C4-2B (cell line): ENCODE data around the gene MAFG.

Experiments used
- H3K27ac ChIP-seq: fragments of 450-650 bp; 2 replicates; pipeline ENCODE4 v1.5.1; 2017
- ZFX ChIP-seq: fragments of 450-650 bp; IDR thresholded peaks from 2 replicates; pipeline ENCODE4 v1.6.1; 2017
- TF ChIP-seq, protein P1 (sequence below): fragments of 450-650 bp; conservative IDR thresholded peaks from 2 replicates; pipeline ENCODE4 v1.5.1; 2017; ENCODE audit warnings: mild to moderate bottlenecking

The MAFG gene

DNA sequence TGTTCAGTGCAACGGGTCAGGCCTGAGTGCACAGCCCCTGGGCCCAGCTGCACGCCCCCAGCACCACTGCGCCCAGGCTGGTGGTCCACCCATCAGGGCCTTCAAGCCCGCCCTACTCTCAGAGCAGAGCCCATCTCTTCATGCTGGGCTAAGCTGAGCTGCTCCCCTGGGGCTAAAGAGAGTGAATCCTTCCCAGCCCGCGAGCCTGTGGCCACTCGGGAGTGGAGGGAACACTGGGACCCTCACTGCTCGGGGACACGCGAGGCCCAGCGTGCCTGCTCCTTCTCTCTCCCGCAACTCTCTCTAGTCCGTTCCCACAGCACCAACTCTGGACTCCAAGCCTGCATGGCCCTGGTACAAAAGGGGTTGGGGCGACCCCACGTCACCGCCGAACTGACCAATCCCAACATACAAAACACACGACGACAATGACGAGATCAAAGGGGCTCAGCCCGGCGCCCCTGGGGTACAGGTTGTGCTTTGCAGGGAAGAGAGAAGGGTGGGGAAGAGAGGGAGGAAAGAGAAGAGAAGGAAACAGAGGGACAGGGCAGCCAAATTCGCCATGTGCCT is 5.5 kb downstream of the MAFG start:
- H3K27ac ChIP-seq = no peak overlapping the region
- TF ChIP-seq, protein P1, sequence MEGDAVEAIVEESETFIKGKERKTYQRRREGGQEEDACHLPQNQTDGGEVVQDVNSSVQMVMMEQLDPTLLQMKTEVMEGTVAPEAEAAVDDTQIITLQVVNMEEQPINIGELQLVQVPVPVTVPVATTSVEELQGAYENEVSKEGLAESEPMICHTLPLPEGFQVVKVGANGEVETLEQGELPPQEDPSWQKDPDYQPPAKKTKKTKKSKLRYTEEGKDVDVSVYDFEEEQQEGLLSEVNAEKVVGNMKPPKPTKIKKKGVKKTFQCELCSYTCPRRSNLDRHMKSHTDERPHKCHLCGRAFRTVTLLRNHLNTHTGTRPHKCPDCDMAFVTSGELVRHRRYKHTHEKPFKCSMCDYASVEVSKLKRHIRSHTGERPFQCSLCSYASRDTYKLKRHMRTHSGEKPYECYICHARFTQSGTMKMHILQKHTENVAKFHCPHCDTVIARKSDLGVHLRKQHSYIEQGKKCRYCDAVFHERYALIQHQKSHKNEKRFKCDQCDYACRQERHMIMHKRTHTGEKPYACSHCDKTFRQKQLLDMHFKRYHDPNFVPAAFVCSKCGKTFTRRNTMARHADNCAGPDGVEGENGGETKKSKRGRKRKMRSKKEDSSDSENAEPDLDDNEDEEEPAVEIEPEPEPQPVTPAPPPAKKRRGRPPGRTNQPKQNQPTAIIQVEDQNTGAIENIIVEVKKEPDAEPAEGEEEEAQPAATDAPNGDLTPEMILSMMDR = no peak
- TF ChIP-seq ZFX = no peak

DNA sequence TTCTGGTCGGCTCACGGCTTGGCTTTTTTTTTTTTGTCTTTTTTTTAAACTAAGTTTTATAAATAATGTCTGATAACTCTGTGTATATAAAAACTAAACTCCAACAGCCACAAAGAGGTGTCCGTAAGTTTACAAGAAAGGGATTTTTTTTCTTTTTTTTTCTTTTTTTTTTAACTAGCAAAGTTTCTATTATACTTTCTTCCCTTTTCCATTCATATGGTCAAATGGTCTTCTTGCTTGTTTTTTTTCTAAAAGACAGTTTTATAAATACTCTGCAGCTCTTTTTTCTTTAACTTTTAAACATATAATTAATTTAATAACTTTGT is 6.0 kb downstream of the MAFG start:
- no peak overlapping the region for H3K27ac ChIP-seq
- TF ChIP-seq ZFX = no peak
- TF ChIP-seq, protein P1 = no peak

GRCh38 chr17:81920612-81921536 is 6.7 kb downstream of the MAFG start:
- TF ChIP-seq ZFX = no peak
- TF ChIP-seq, protein P1 = no peak
- H3K27ac ChIP-seq = no peak overlapping the region

DNA sequence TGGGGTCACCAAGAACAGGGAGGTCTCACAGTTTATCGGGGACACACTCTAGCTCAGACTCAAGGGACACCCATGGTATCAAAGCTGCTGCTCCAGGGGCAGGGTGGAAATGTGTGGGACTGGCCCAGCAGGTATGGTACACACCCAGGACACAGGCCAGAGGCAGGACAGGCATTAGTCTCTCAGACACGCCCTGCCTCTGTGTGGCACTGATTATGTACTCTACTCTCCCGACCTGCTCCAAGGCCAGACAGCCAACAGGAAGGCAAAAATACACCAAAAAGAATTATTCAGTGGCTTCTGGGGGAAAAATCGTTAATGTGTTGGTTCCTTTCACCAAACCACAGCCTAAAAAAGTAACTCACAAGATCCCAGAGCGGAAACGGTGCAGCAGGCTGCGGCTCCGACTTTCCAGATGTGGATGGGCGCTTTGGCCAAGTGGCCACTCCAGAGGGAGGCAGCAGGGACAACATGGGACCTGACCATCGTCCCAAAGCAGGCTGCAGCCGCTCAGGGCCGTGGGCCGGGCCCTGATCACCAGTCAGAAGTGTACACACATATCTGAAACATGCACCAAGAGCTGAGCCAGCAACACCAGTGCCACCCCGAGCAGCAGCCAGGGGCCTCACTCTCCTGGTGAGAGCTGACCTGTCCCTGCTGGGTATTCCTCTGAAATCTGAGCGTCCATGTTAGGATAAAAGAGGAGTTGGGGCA is 8.5 kb downstream of the MAFG start:
- TF ChIP-seq, protein P1 = no peak
- no peak for TF ChIP-seq ZFX
- peak overlapping the region; percentile 82; the same call in 1 of the 2 replicates for H3K27ac ChIP-seq

DNA sequence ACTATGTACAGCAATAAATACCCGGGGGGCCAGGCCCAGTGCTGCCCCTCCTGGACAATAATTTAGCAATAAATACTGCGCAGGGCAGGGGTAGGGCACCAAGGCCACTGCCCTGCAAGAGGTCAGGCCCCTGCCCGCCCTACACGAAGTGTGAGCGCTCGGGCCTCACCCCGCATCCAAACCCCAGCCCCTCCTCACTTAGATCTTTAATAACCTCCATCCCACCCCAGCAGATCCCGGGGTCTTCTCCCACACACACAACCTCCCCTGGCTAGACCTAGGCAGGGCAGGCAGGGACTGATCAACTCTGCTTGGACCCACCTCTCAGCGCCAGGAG is 9.2 kb downstream of the MAFG start:
- H3K27ac ChIP-seq = peak overlapping the region; percentile 82

- TF ChIP-seq, protein P1 = no peak; the same call in 1 of the 2 replicates
- peak; percentile 61; the same call in 1 of the 2 replicates for TF ChIP-seq ZFX
- H3K27ac ChIP-seq = peak within 1 kb of the TSS; percentile 82
Measured at GRCh38 chr17:81917565-81918332, 9.8 kb downstream of the MAFG start, which contains the start of gene SIRT7. TSS of gene SIRT7 (minus strand) at chr17:81918176. CDS start at chr17:81918131, 45 bp downstream.

GRCh38 chr17:81916234-81917001 is 11.1 kb downstream of the MAFG start:
- H3K27ac ChIP-seq = peak overlapping the region; percentile 82
- TF ChIP-seq ZFX = no peak
- TF ChIP-seq, protein P1 = no peak
